Neutrophil (primary cell): ENCODE results near the gene B9D2.
"Not testable (repeated sequence)": the region's sequence is repeated elsewhere in the genome, so short reads cannot be mapped to it uniquely, and the experiment has no call there.

Source experiments
- H3K27ac ChIP-seq: fragments of 200-600 bp; sonication (generic); 2 replicates; pipeline ENCODE4 v1.5.1; 2016; ENCODE audit warnings: mild to moderate bottlenecking, moderate library complexity
- H3K27me3 ChIP-seq: fragments of 200-600 bp; sonication (generic); 2 replicates; pipeline ENCODE4 v1.6.0; 2016; ENCODE audit warnings: mild to moderate bottlenecking
- H3K36me3 ChIP-seq: fragments of 200-600 bp; sonication (generic); 2 replicates; pipeline ENCODE4 v1.5.1; 2017
- H3K4me1 ChIP-seq, 2 experiments: fragments of 200-600 bp in 1 of 2; sonication (generic) in 1 of 2; 1 replicate in 1 of 2; 2 replicates in 1 of 2; pipeline versions ENCODE4 v1.5.1 to v1.6.1; 2013 to 2016; ENCODE audit warnings: low read depth in 1 of 2, low read length in 1 of 2, mild to moderate bottlenecking in 1 of 2, moderate library complexity in 1 of 2; ENCODE audit not compliant: control insufficient read depth in 1 of 2, insufficient read depth in 1 of 2
- H3K4me3 ChIP-seq, 2 experiments: fragments of 200-600 bp in 1 of 2; sonication (generic) in 1 of 2; 1 replicate in 1 of 2; 2 replicates in 1 of 2; pipeline ENCODE4 v1.5.1; 2013 to 2016; ENCODE audit warnings: low read depth in 1 of 2, low read length in 1 of 2, mild to moderate bottlenecking in 1 of 2, moderate library complexity in 1 of 2
- H3K9me3 ChIP-seq: fragments of 200-600 bp; sonication (generic); 2 replicates; pipeline ENCODE4 v1.5.1; 2016
- CTCF ChIP-seq: fragments of 200-600 bp; sonication (generic); IDR thresholded peaks from 2 replicates; pipeline ENCODE4 v1.5.1; 2016; ENCODE audit warnings: antibody characterized with exemption

Gene B9D2

DNA sequence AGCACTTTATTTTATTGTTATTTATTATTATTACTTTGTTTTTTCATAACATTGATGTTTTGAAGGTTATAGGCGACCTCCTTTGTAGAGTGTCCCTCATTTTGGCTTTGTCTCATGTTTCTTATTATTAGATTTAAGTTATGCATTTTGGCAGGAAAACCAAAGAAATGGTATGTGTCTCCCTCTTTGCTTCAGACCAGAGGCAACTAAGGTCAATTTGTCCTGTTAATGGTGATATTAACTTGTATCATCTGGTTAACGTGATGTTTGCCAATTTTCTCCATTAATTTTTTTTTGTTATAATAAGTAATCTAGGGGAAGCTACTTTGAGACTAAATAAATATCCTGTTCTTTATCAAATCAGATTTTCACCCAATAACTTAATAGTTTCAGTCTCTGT lies 8.6 kb upstream of the B9D2 start:
- no peak for TF ChIP-seq CTCF
- H3K4me1 ChIP-seq = peaks cover 58 to 60% of the 10 kb centered on the region in 2 experiments
- no peaks in the 10 kb centered on the region for H3K27me3 ChIP-seq
- no peaks in the 10 kb centered on the region for H3K9me3 ChIP-seq
- H3K36me3 ChIP-seq = no peaks in the 10 kb centered on the region
- H3K4me3 ChIP-seq = no peak overlapping the region
- H3K27ac ChIP-seq = peak overlapping the region; percentile 25

DNA sequence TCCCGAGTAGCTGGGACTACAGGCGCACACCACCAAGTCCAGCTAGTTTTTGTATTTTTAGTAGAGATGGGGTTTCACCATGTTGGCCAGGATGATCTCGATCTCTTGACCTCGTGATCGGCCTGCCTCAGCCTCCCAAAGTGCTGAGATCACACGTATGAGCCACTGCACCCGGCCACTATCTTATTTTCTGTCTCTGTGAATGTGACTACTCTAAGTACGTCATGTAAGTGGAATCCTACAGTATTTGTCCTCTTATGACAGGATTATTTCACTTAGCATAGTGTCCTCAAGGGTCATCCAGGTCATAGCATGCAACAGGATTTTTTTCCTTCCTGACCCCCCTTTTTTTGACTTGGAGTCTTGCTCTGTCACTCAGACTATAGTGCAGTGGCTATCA lies 7.6 kb upstream of the B9D2 start:
- no peak overlapping the region for H3K4me3 ChIP-seq
- no peak for TF ChIP-seq CTCF
- peaks cover 59 to 61% of the 10 kb centered on the region in 2 experiments for H3K4me1 ChIP-seq
- no peaks in the 10 kb centered on the region for H3K27me3 ChIP-seq
- H3K27ac ChIP-seq = peak overlapping the region; percentile 44
- H3K9me3 ChIP-seq = no peaks in the 10 kb centered on the region
- H3K36me3 ChIP-seq = no peaks in the 10 kb centered on the region

DNA sequence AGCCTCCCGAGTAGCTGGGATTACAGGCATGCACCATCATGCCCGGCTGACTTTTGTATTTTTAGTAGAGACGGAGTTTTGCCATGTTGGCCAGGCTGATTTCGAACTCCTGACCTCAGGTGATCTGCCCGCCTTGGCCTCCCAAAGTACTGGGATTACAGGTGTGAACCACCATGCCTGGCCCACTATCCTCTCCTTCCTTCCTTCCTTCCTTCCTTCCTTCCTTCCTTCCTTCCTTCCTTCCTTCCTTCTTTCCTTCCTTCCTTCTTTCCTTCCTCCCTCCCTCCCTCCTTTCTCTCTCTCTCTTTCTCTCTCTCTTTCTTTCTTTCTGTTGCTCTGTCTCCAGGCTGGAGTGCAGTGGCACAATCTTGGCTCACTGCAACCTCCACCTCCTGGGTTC lies 7.2 kb upstream of the B9D2 start:
- Histone ChIP-seq H3K4me1 (peaks cover 60 to 63% of the 10 kb centered on the region in 2 experiments), H3K27ac (peak overlapping the region; percentile 44)
- not testable (repeated sequence) for H3K36me3 ChIP-seq, H3K9me3 ChIP-seq, H3K4me3 ChIP-seq, H3K27me3 ChIP-seq

GRCh38 chr19:41369769-41370168 lies 5.8 kb upstream of the B9D2 start:
- Histone ChIP-seq H3K4me1 (peaks cover 67 to 69% of the 10 kb centered on the region in 2 experiments), H3K9me3 (no peaks in the 10 kb centered on the region), H3K36me3 (no peaks in the 10 kb centered on the region), H3K4me3 (no peak overlapping the region), H3K27ac (no peak overlapping the region), H3K27me3 (no peaks in the 10 kb centered on the region)
- TF ChIP-seq CTCF = no peak

DNA sequence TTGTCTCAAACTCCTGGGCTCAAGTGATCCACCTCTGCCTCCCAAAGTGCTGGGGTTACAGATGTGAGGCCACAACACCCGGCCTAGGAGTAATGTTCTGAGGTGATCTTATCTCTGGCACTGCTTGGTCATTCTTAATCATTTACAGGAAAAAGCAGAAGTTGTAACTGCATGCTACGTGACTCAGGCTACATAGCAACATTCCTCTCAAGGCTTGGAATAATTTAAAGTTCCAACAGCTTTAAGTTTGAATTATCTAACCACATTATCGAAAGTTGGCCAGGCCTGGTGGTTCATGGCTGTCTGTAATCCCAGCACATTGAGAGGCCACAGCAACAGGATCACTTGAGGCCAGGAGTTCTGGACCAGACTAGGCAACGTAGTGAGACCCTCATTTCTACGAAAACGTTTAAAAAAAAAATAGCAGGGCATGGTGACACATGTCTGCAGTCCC lies 3.9 kb upstream of the B9D2 start:
- Histone ChIP-seq H3K4me1 (peaks cover 83 to 85% of the 10 kb centered on the region in 2 experiments), H3K9me3 (no peaks in the 10 kb centered on the region), H3K4me3 (peak overlapping the region; percentile 38 to 43), H3K27ac (peak overlapping the region; percentile 100), H3K27me3 (no peaks in the 10 kb centered on the region), H3K36me3 (no peaks in the 10 kb centered on the region)
- TF ChIP-seq CTCF = no peak

DNA sequence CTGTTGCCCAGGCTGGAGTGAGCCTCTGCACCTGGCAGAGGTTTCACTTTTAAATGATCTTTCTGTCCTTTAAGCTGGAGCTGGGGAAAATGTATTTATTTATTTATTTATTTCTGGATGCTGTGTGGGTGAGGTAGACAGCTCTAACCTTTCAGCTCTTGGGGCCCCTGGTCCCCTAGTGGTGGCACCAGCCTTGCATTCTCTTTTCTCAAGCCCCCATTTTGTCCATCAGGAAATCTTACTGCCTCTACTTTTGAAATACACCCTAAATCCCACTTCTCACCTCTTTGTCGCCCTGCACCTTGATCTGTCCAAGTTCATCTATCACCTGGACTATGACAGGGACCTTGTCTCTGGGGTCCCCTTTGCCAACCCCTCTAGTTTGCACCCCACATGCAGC lies 2.1 kb upstream of the B9D2 start:
- Histone ChIP-seq H3K4me1 (peaks cover 85 to 87% of the 10 kb centered on the region in 2 experiments), H3K27ac (peak overlapping the region; percentile 100)

More for the DNA sequence above, 2.1 kb upstream of the B9D2 start:
- H3K9me3 ChIP-seq = no peaks in the 10 kb centered on the region
- H3K4me3 ChIP-seq = peak overlapping the region; percentile 3 to 43
- H3K36me3 ChIP-seq = no peaks in the 10 kb centered on the region
- no peak for TF ChIP-seq CTCF
- no peaks in the 10 kb centered on the region for H3K27me3 ChIP-seq
